GM06990 (cell line): ENCODE measurements around the gene CFTR.
A peak's percentile ranks its signal among the peaks of the same experiment; 100 is the strongest.

ENCODE experiments used
- DNase-seq: peaks from one replicate; pipeline ENCODE4 v3.0.0-alpha.2; 2011; ENCODE audit not compliant: insufficient read length; ENCODE audit errors: extremely low read depth
- H3K27me3 ChIP-seq: replicated peaks from 2 replicates; pipeline ENCODE4 v1.6.0; 2011; ENCODE audit warnings: low read length; ENCODE audit not compliant: control insufficient read depth, insufficient read depth
- H3K36me3 ChIP-seq: 2 replicates; pipeline ENCODE4 v1.5.1; 2011; ENCODE audit warnings: low read length; ENCODE audit not compliant: control insufficient read depth, insufficient read depth
- H3K4me3 ChIP-seq: replicated peaks from 2 replicates; pipeline ENCODE4 v1.5.1; 2011; ENCODE audit warnings: low read depth, mild to moderate bottlenecking, control low read depth, low read length
- CTCF ChIP-seq: IDR thresholded peaks from 2 replicates; pipeline ENCODE4 v1.5.1; 2011; ENCODE audit warnings: low read length, control low read depth, mild to moderate bottlenecking, inconsistent platforms; ENCODE audit not compliant: insufficient read depth, poor library complexity, severe bottlenecking

The CFTR gene

GRCh38 chr7:117555260-117555659, 75.4 kb downstream of the CFTR start:
- no peaks in the 10 kb centered on the region for H3K27me3 ChIP-seq
- no peak for DNase-seq
- no peak for TF ChIP-seq CTCF
- H3K36me3 ChIP-seq, result no peaks in the 10 kb centered on the region
- no peak overlapping the region for H3K4me3 ChIP-seq

GRCh38 chr7:117559391-117559790, 79.6 kb downstream of the CFTR start:
- no peaks in the 10 kb centered on the region for H3K27me3 ChIP-seq

GRCh38 chr7:117560030-117560429, 80.2 kb downstream of the CFTR start:
- TF ChIP-seq CTCF, result no peak
- H3K36me3 ChIP-seq, result no peaks in the 10 kb centered on the region
- H3K27me3 ChIP-seq, result no peaks in the 10 kb centered on the region
- DNase-seq, result no peak
- H3K4me3 ChIP-seq, result no peak overlapping the region

More at GRCh38 chr7:117559391-117559790, 79.6 kb downstream of the CFTR start:
- H3K4me3 ChIP-seq, result no peak overlapping the region
- TF ChIP-seq CTCF, result no peak
- DNase-seq, result peak; percentile 92
- H3K36me3 ChIP-seq, result no peaks in the 10 kb centered on the region

GRCh38 chr7:117562759-117563158, 82.9 kb downstream of the CFTR start:
- no peak overlapping the region for H3K4me3 ChIP-seq
- DNase-seq, result no peak
- no peaks in the 10 kb centered on the region for H3K36me3 ChIP-seq
- H3K27me3 ChIP-seq, result no peaks in the 10 kb centered on the region
- TF ChIP-seq CTCF, result no peak

- H3K27me3 ChIP-seq, result no peaks in the 10 kb centered on the region; the same call in 1 of the 2 replicates
- H3K36me3 ChIP-seq, result no peaks in the 10 kb centered on the region
- no peak for TF ChIP-seq CTCF
- DNase-seq, result no peak
- H3K4me3 ChIP-seq, result no peak overlapping the region
Observed at GRCh38 chr7:117564080-117564479, 84.3 kb downstream of the CFTR start.

GRCh38 chr7:117564627-117565026, 84.8 kb downstream of the CFTR start:
- TF ChIP-seq CTCF, result no peak
- Histone ChIP-seq H3K27me3 (no peaks in the 10 kb centered on the region; the same call in 1 of the 2 replicates), H3K4me3 (no peak overlapping the region), H3K36me3 (no peaks in the 10 kb centered on the region)
- DNase-seq, result no peak
